GOT3 (cell line): ENCODE measurements around the gene SPDYE6.
"Not testable (repeated sequence)": the region's sequence is repeated elsewhere in the genome, so short reads cannot be mapped to it uniquely, and the experiment has no call there.

ENCODE experiments used
- DNase-seq: peaks from one replicate; lab custom pipeline; 2025; ENCODE audit warnings: mixed read lengths; lab: John Stamatoyannopoulos, UW

Gene SPDYE6

DNA sequence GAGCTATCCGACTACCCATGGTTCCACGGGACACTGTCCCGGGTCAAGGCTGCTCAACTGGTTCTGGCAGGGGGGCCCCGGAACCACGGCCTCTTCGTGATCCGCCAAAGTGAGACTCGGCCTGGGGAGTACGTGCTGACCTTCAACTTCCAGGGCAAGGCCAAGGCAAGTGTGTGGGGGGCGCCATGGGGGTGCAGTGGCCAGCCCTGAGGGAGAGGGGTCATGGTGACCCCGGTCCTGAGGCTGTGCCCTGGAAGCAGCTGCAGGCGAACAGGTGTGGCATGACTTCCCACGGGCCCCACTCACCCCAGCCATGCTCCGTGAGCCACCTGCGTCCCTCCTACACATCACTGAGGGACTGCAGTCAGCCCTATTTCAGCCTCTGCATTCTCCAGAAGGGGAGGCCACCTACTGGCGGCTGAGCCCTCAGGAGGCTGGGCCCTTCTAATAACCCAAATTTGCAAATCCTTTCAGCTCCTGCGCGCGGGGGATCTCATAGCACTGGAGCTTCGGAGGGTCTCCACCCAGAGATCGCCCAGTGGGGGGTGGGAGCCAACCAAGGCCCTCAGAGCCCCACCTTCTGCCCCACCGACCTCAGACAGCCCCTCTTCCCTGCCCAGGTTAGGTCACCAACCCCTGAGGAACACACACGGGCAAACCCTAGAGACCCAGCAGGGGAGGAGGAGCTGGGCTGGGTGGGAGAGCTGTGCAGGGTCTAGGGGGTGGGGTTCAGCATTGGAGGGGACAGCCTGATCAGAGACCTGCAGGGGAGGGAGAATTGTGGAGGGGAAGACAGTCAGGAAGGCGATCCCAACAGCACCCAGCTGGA is 38.8 kb downstream of the SPDYE6 start:
- no peak for DNase-seq

DNA sequence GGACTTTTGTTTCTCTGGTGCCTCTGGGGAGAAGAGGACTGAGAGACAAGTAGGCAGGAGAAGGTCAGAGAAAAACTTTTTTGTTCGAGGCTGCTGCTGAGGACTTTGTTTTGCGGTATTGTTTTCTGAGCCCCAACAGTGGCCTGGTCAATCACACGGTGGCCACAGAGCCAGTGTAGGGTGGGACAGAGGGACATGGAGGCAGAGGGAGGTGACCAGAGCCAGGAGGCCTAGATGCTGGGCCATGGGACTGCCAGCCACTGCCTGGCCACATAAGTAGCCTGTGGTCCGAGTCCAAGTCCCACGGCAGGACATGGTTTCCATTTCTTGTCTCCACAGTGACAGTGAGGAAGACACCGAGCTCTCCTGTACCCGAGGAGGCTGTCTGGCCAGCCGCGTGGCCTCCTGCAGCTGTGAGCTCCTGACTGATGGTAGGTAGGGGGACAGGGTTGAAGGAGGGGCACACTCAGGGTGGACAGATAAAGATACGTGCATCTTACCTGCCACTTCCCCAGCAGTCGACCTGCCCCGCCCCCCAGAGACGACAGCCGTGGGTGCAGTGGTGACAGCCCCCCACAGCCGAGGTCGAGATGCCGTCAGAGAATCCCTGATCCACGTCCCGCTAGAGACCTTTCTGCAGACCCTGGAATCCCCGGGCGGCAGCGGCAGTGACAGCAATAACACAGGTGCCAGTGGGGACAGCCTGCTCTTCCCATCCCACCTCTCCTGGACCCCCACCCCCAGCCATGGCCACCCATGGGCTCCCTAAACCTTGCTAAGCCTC is 42.1 kb downstream of the SPDYE6 start:
- DNase-seq, result no peak

- no peak for DNase-seq
These were observed 43.9 kb downstream of the SPDYE6 start for GRCh38 chr7:102312317-102312716.

DNA sequence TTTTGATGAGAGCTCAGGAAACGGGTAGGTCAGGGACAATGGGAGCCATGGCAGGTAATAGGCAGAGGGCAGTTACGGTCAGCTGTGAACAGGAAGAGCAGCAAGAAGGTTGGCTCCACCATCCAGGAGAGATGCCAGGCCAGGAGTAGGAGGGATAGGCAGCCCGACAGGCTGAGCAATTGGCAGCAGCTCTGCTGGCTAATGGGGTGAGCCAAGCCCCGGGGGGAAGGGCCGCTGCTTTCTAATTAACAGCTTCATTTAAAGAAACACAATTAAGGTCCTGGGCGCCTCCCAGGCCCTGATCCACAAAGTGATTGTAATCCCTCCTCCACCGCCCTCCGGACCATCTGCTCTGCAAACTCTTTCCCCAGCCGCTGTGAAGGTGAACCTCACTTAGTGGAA is 45.8 kb downstream of the SPDYE6 start:
- no peak for DNase-seq

GRCh38 chr7:102306916-102307677 is 49.1 kb downstream of the SPDYE6 start:
- no peak for DNase-seq

DNA sequence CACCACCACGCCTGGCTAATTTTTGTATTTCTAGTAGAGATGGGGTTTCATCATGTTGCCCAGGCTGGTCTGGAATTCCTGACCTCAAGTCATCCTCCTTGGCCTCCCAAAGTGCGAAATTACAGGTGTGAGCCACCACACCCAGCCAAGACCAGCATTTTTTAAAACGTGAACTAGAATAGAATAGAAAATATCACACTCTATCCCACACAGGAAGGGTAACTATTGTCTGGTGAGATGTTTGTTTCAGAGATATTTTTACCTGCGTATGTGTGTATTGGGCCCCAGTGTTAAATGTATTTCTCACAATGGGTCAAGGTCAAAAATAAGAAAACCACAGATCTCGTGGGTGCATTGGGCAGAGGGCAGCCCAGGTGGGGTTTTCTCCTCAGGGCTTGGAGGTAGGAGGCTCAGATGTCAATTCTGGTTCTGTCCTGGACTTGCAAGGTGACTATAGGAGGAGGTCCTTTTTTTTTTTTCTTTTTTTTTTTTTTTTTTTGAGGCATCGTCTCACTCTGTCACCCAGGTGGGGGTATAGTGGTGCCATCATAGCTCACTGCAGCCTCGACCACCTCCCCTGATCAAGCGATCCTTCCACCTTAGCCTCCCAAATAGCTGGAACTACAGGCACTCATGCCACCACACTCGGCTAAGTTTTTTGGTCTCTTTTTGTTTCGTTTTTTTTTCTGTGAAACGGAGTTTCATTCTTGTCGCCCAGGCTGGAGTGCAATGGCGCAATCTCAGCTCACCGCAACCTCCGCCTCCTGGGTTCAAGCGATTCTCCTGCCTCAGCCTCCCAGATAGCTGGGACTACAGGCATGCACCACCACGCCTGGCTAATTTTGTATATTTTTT is 50.6 kb downstream of the SPDYE6 start:
- no peak for DNase-seq

GRCh38 chr7:102304668-102305067 is 51.6 kb downstream of the SPDYE6 start:
- no peak for DNase-seq

GRCh38 chr7:102303669-102304422 is 52.4 kb downstream of the SPDYE6 start:
- no peak for DNase-seq

DNA sequence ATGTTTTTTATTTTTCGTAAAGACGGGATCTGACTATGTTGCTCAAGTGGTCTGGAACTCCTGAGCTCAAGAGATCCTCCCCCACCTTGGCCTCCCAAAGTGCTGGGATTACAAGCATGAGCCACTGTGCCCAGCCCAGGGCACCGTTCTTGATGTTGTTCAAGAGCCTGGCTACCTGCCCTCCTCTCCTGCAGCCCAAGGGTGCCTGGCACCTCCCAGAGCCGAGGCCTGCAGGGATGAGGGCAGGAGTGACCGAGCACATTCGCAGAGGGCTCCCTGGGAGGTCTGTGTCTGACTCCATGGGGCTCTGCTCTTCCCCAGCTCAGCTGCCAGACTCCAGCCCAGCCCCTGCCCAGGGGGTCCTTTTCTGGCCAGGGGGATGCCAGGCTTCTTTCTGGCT is 54.2 kb downstream of the SPDYE6 start:
- no peak for DNase-seq

- not testable (repeated sequence) for DNase-seq
These were observed 54.9 kb downstream of the SPDYE6 start for GRCh38 chr7:102301367-102301766.

DNA sequence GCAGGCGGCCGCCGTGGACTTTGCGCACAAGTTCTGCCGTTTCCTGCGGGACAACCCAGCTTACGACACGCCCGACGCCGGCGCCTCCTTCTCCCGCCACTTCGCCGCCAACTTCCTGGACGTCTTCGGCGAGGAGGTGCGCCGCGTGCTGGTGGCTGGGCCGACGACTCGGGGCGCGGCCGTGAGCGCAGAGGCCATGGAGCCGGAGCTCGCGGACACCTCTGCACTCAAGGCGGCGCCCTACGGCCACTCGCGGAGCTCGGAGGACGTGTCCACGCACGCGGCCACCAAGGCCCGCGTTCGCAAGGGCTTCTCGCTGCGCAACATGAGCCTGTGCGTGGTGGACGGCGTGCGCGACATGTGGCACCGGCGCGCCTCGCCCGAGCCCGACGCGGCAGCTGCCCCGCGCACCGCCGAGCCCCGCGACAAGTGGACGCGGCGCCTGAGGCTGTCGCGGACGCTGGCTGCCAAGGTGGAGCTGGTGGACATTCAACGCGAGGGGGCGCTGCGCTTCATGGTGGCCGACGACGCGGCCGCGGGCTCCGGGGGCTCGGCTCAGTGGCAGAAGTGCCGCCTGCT is 55.5 kb downstream of the SPDYE6 start:
- DNase-seq, result no peak

GRCh38 chr7:102297487-102298218 is 58.6 kb downstream of the SPDYE6 start:
- DNase-seq, result no peak

- no peak for DNase-seq
These were observed 59.7 kb downstream of the SPDYE6 start for GRCh38 chr7:102296514-102296913.

- no peak for DNase-seq
These were observed 60.1 kb downstream of the SPDYE6 start for GRCh38 chr7:102296179-102296438.
